Sigmoid colon (tissue), 7 donors: ENCODE results near the gene CCL4. TPM values are rescaled to one million over a fixed set of nuclear protein-coding genes. Genes with fewer than 3 reads are reported as not detected.
"Not testable (repeated sequence)": the region's sequence is repeated elsewhere in the genome, so short reads cannot be mapped to it uniquely, and the experiment has no call there.

Source experiments
- DNase-seq: peaks from one replicate; pipeline ENCODE4 v3.0.0-alpha.2; 2019
- H3K27ac ChIP-seq, 4 donors: fragments of 200-600 bp; sonication (generic); one replicate each; pipeline ENCODE4 v1.5.1; 2016 to 2019; ENCODE audit warnings: mild to moderate bottlenecking in 1 of 4
- H3K27me3 ChIP-seq, 3 donors: fragments of 200-600 bp; sonication (generic); one replicate each; pipeline ENCODE4 v1.5.1; 2019; ENCODE audit warnings: mild to moderate bottlenecking in 1 of 3
- H3K36me3 ChIP-seq, 4 donors: fragments of 200-600 bp; sonication (generic); one replicate each; pipeline ENCODE4 v1.5.1; 2016 to 2019
- H3K4me1 ChIP-seq, 4 donors: fragments of 200-600 bp; sonication (generic); one replicate each; pipeline ENCODE4 v1.5.1; 2017 to 2019
- H3K4me3 ChIP-seq, 4 donors: fragments of 200-600 bp; sonication (generic); one replicate each; pipeline ENCODE4 v1.5.1; 2017 to 2019; ENCODE audit warnings: mild to moderate bottlenecking in 2 of 4, moderate library complexity in 1 of 4
- H3K9me3 ChIP-seq, 4 donors: fragments of 200-600 bp in 3 of 4; sonication (generic) in 3 of 4; one replicate each; pipeline versions ENCODE4 v1.5.1 to v1.6.1; 2013 to 2019
- EP300 ChIP-seq, 4 donors: sonication (generic); formaldehyde crosslinking; IDR thresholded peaks; one replicate each; pipeline ENCODE4 v1.6.1; 2017; ENCODE audit warnings: antibody characterized with exemption in 4 of 4
- POLR2A ChIP-seq, 2 donors: fragments of 450-650 bp; IDR thresholded peaks; one replicate each; pipeline ENCODE4 v1.6.1; 2016; ENCODE audit warnings: antibody characterized with exemption in 2 of 2, mild to moderate bottlenecking in 2 of 2, moderate library complexity in 2 of 2
- POLR2AphosphoS5 ChIP-seq, 4 donors: sonication (generic); formaldehyde crosslinking; IDR thresholded peaks; one replicate each; pipeline ENCODE4 v1.6.1; 2017; ENCODE audit warnings: antibody characterized with exemption in 4 of 4
- WGBS, 2 donors: extraction: QIAGEN DNeasy Blood & Tissue Kit; methylation state at CpG; one replicate each; pipeline ENCODE4 v1.1.7; 2013; 5-methylcytosine and 5-hydroxymethylcytosine counted together
- intact Hi-C: fragments of 100-400 bp; cut with DNase I; formaldehyde crosslinking; loops from one replicate; pipeline ENCODE4 v1.15.1; 2023
- polyA plus RNA-seq, 3 donors: library from polyadenylated mRNA; stranded (reverse); fragments of 200-250 nt; gene quantifications; one replicate each; pipeline ENCODE4 v1.2.3, GENCODE V29; 2013
- total RNA-seq, 4 donors: library from RNA; depleted of rRNA; stranded (reverse); fragments of >200 nt; gene quantifications; one replicate each; pipeline ENCODE4 v1.1.0, GENCODE V29; 2016
- TF ChIP-seq, protein P1 (sequence below), 4 experiments: fragments of 450-650 bp in 3 of 4; fragments of 200-600 bp in 1 of 4; IDR thresholded peaks; one replicate each; pipeline ENCODE4 v1.5.1; 2016 to 2019; ENCODE audit warnings: antibody characterized with exemption in 4 of 4, mild to moderate bottlenecking in 3 of 4, moderate library complexity in 2 of 4
- donor health status: healthy with polysubstance abuse.
- donor health status: Bipolar disorder and iron deficiency.
- donor health status: healthy.

Gene CCL4
- total and polyA plus RNA-seq, 7 donors, result 0.16 to 12.7 (median 3.0) TPM; not detected in 1

DNA sequence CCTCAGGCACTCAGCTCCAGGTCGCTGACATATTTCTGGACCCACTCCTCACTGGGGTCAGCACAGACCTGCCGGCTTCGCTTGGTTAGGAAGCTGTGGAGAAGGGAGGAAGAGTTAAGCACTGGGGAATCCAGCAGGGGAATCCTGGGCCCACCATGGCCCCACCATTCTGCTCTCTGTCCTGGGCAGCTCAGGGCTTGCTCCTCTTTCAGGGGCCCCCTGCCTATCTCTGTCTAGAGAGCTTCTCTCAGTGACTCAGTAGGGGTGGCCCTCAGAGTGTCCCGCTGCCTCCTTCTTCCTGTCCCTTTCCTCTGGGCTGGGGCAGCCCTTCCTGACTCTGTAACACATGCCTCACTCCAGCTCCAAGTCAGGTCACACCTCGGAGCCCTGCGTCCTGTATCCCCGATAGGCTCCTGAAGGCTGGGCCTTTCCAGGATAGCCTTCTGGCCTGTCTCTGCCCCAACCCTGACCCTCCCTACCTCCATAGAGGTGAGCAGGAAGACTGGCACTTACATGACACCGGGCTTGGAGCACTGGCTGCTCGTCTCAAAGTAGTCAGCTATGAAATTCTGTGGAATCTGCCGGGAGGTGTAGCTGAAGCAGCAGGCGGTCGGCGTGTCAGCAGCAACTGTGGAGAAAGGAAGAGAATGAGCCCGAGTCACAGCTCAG lies 14.8 kb upstream of the CCL4 start:
- WGBS, 2 donors, result 91 to 93% methylated on average over 14 of the region's 14 CpGs
- no peak for DNase-seq
- H3K4me1 ChIP-seq, result no peaks in the 10 kb centered on the region
- H3K36me3 ChIP-seq, result no peaks in the 10 kb centered on the region
- H3K9me3 ChIP-seq, result no peaks in the 10 kb centered on the region
- H3K27ac ChIP-seq, result no peak overlapping the region
- intact Hi-C loops, result no loop called here
- no peak overlapping the region for H3K4me3 ChIP-seq
- TF ChIP-seq, protein P1, sequence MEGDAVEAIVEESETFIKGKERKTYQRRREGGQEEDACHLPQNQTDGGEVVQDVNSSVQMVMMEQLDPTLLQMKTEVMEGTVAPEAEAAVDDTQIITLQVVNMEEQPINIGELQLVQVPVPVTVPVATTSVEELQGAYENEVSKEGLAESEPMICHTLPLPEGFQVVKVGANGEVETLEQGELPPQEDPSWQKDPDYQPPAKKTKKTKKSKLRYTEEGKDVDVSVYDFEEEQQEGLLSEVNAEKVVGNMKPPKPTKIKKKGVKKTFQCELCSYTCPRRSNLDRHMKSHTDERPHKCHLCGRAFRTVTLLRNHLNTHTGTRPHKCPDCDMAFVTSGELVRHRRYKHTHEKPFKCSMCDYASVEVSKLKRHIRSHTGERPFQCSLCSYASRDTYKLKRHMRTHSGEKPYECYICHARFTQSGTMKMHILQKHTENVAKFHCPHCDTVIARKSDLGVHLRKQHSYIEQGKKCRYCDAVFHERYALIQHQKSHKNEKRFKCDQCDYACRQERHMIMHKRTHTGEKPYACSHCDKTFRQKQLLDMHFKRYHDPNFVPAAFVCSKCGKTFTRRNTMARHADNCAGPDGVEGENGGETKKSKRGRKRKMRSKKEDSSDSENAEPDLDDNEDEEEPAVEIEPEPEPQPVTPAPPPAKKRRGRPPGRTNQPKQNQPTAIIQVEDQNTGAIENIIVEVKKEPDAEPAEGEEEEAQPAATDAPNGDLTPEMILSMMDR (IDR thresholded peaks at IDR 0.05), result no peak
- TF ChIP-seq POLR2AphosphoS5 (IDR thresholded peaks at IDR 0.05) (no peak), POLR2A (IDR thresholded peaks at IDR 0.05) (no peak), EP300 (IDR thresholded peaks at IDR 0.05) (no peak)
- peaks cover 0 to 11% (median 0%) of the 10 kb centered on the region in 3 donors for H3K27me3 ChIP-seq

DNA sequence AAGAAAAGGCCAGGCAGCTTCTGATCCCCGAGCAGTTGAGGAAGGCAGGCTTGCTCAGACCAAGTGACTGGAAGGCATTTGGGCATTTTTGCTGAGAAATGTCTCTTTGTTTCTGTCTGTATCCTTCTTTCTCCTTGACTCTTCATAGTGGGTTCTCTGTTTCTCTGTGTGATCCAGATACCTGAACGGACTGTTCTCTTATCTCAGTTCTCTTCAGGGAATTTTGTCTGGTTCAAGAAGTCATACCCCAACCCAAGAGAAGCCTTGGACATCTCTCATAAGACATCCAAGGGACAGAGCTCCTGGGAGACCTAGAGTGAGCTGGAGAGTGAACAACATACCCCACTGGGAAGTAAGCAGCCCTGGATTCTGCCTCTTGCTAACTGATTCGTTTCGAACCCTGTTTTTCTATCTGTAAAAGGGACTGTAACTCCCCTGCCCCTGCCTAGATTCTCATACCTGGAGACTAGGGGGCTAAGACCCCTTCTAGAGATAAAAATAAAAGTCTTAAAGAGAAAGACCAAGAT lies 14.2 kb upstream of the CCL4 start:
- no peak for TF ChIP-seq EP300 (IDR thresholded peaks at IDR 0.05)
- TF ChIP-seq POLR2AphosphoS5 (IDR thresholded peaks at IDR 0.05), result no peak
- TF ChIP-seq, protein P1 (IDR thresholded peaks at IDR 0.05), result no peak
- Histone ChIP-seq H3K4me3 (no peak overlapping the region), H3K27ac (no peak overlapping the region), H3K27me3 (peaks cover 0 to 11% (median 0%) of the 10 kb centered on the region in 3 donors), H3K36me3 (no peaks in the 10 kb centered on the region), H3K4me1 (no peaks in the 10 kb centered on the region), H3K9me3 (no peaks in the 10 kb centered on the region)
- no peak for DNase-seq
- WGBS, 2 donors, result 77 to 87% methylated on average over 4 of the region's 4 CpGs
- intact Hi-C loops, result no loop called here

DNA sequence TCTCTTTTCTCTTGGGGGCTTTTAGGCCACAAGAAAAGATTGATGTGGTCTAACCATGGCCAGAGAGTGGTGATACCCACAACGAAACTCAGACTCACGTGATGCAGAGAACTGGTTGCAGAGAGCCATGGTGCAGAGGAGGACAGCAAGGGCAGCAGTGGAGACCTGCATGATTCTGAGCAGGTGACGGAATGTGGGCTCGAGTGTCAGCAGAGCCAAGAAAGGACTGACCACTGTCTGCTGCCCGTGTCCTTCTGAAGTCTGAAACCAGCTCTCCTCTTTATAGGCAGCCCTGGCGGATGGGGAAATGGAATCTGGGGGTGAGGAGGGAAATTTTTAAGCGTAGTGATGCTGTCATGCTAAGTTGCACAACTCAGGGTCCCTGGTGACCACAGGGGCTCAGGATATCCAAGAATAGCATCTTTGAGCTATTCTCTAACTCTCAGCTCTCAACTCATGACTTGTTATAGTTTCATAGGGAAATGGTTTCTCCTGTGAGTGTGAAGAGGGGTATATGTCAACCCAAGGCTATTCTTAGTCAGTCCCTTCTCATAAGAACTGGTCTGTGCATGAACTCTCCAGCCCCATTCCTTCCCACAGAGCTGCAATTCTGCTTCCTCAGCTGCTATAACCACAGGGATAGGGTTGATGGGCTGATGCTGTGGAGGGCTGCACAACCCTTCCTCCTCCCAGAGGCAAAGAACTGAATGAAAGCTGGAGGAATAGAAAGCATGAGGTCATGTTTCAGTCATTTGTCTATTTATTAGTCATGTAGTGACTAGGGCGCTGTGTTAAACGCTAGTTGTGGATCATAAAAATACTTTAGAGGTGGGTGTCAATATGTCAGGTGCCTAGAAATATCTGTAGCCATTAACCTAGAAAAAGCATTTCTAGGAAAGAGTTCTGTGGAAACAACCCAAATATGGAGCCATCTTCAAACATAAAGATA lies 13.5 kb upstream of the CCL4 start, which contains the start of gene CCL3:
Gene CCL3 (minus strand): TSS at position 256 of the 949 bp plus-strand sequence. CDS start 85 bp downstream, at position 171.
- H3K4me3 ChIP-seq, result no peak within 1 kb of the TSS
- no peak for TF ChIP-seq POLR2A (IDR thresholded peaks at IDR 0.05)
- H3K27ac ChIP-seq, result no peak within 1 kb of the TSS
- WGBS, 2 donors, result 55 to 80% methylated on average over 9 of the region's 9 CpGs
- H3K4me1 ChIP-seq, result no peaks in the 10 kb centered on the region
- H3K36me3 ChIP-seq, result no peaks in the 10 kb centered on the region
- no peak for DNase-seq
- intact Hi-C loops, result no loop called here
- H3K27me3 ChIP-seq, result peaks cover 0 to 11% (median 0%) of the 10 kb centered on the region in 3 donors
- no peaks in the 10 kb centered on the region for H3K9me3 ChIP-seq

DNA sequence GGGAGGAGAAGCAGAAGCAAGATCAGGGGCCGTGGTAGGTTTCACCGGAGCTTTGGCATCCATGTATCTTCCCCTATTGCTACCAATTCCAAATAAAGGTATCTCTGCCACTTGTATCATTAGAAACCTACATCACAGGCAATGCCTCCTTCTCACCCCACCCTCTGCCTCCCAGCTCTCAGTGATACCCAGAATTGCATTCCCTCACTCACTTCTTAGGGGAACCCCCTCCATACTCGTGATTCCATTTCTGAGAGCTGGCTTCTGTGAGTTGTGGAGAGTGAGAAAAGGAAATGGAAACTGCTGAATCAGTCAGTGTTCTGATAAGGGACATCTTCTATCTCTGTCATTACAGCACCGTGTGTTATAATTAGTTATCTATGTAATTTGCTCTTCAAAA lies 11.4 kb upstream of the CCL4 start:
- intact Hi-C loops, result no loop called here
- Histone ChIP-seq H3K9me3 (no peaks in the 10 kb centered on the region), H3K27ac (no peak overlapping the region), H3K4me3 (no peak overlapping the region), H3K4me1 (no peaks in the 10 kb centered on the region), H3K36me3 (no peaks in the 10 kb centered on the region), H3K27me3 (peaks cover 0 to 11% (median 0%) of the 10 kb centered on the region in 3 donors)
- DNase-seq, result no peak
- TF ChIP-seq POLR2A (IDR thresholded peaks at IDR 0.05) (no peak), POLR2AphosphoS5 (IDR thresholded peaks at IDR 0.05) (no peak), EP300 (IDR thresholded peaks at IDR 0.05) (no peak)
- TF ChIP-seq, protein P1 (IDR thresholded peaks at IDR 0.05), result no peak
- WGBS, 2 donors, result 62 to 85% methylated on average over 4 of the region's 4 CpGs

DNA sequence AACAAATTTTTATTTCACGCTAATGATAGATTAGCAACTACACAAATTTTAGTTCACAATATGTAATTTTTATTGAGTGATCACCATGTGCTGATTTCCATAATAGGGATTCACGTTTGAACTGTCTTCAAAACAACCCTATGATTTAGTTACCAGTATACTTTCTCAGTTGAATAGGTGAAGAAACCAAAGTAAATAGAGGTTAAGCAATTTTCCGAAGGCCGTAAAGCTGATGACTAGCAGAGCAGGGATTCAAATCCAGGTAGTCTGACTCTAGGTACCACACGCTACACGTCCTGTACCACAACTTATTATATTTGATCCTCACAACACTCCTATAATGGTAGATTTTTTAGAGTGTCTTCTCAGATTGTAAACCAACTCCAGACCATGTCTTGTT lies 10.9 kb upstream of the CCL4 start:
- H3K4me1 ChIP-seq, intact Hi-C loops, H3K9me3 ChIP-seq, DNase-seq, H3K4me3 ChIP-seq, H3K27ac ChIP-seq, H3K36me3 ChIP-seq: not testable (repeated sequence)
- peaks cover 0 to 11% (median 0%) of the 10 kb centered on the region in 3 donors for H3K27me3 ChIP-seq
- 61 to 80% methylated on average over 6 of the region's 6 CpGs for WGBS, 2 donors
